NCI-H2171 (cell line): ENCODE results near the gene CCDC188.

Source experiments
- DNase-seq: peaks from one replicate; lab custom pipeline; 2025; lab: John Stamatoyannopoulos, UW

CCDC188 gene

GRCh38 chr22:20117633-20118299 is 33.1 kb downstream of the CCDC188 start:
- no peak for DNase-seq

GRCh38 chr22:20116951-20117632 is 33.8 kb downstream of the CCDC188 start, which contains the start of gene TRMT2A:
Gene TRMT2A (minus strand): TSS chr22:20117226. CDS start chr22:20116906, 320 bp downstream.
- peak; percentile 98 for DNase-seq

- DNase-seq: no peak
Measured at GRCh38 chr22:20116376-20116950, 34.4 kb downstream of the CCDC188 start.

GRCh38 chr22:20115691-20116375 is 35.0 kb downstream of the CCDC188 start, which contains the start of gene RANBP1:
Gene RANBP1 (plus strand): TSS chr22:20116104. CDS start chr22:20116185, 81 bp downstream.
- no peak for DNase-seq

- no peak for DNase-seq
Measured at GRCh38 chr22:20114506-20115475, 36.1 kb downstream of the CCDC188 start.

- no peak for DNase-seq
Measured at GRCh38 chr22:20113551-20114310, 37.1 kb downstream of the CCDC188 start.

- DNase-seq: no peak
Measured at GRCh38 chr22:20112623-20113511, 38.0 kb downstream of the CCDC188 start.

- no peak for DNase-seq
Measured at GRCh38 chr22:20111689-20112622, 38.9 kb downstream of the CCDC188 start.

GRCh38 chr22:20111045-20111688 is 39.7 kb downstream of the CCDC188 start:
- DNase-seq: peak; percentile 15

- no peak for DNase-seq
Measured at GRCh38 chr22:20110359-20110985, 40.4 kb downstream of the CCDC188 start.

- no peak for DNase-seq
Measured at GRCh38 chr22:20109411-20110358, 41.2 kb downstream of the CCDC188 start.

GRCh38 chr22:20108757-20109230 is 42.1 kb downstream of the CCDC188 start:
- no peak for DNase-seq

GRCh38 chr22:20107951-20108756 is 42.7 kb downstream of the CCDC188 start:
- DNase-seq: no peak

- DNase-seq: no peak
Measured at GRCh38 chr22:20107471-20107901, 43.4 kb downstream of the CCDC188 start.

- DNase-seq: no peak
Measured at GRCh38 chr22:20106849-20107237, 44.0 kb downstream of the CCDC188 start.
